D721Med (cell line): ENCODE data around the gene FNDC7.

ENCODE experiments used
- DNase-seq: peaks from one replicate; pipeline ENCODE4 v3.0.0; 2011; ENCODE audit warnings: low spot score; ENCODE audit not compliant: insufficient read length
- FAIRE-seq: peaks from 2 replicates; lab custom pipeline; 2011; peaks lifted over from hg19 to GRCh38; lab: Jason Lieb, UNC
- TF ChIP-seq, protein P1 (sequence below): IDR thresholded peaks from 2 replicates; pipeline ENCODE4 v1.5.1; 2012; ENCODE audit warnings: mild to moderate bottlenecking, control low read depth; ENCODE audit not compliant: insufficient read depth; ENCODE audit errors: missing control alignments

The FNDC7 gene

DNA sequence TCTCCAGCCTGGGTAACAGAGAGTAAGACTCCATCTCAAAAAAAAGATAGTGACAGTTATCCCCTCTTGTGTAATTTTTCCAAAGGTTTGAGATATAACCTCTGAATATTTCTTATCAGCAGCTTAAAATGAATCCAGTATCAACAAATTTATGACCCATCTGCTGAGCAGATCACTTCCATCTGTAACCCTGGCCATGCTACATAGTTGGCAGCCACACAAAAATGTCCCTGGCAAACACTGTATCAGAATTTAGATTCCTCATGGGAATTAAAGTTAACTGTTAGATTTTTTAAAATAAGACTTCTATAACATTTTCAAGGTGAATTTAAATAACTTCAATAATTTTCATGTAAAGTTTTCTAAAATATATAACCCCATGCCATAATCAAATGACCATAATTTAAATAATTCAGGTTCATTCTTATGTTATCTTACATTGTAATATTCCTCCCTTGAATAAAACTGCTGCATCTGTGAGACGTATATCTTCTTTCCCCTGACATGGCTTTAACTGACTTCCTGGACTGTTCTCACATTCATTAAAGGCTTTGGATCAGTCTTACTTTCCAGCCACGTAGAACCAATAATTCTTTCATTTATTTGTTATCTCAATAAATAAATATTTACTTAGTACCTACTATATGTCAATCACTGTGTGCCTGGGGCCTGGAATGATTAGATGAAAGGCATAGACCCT is 25.9 kb upstream of the FNDC7 start:
- TF ChIP-seq, protein P1, sequence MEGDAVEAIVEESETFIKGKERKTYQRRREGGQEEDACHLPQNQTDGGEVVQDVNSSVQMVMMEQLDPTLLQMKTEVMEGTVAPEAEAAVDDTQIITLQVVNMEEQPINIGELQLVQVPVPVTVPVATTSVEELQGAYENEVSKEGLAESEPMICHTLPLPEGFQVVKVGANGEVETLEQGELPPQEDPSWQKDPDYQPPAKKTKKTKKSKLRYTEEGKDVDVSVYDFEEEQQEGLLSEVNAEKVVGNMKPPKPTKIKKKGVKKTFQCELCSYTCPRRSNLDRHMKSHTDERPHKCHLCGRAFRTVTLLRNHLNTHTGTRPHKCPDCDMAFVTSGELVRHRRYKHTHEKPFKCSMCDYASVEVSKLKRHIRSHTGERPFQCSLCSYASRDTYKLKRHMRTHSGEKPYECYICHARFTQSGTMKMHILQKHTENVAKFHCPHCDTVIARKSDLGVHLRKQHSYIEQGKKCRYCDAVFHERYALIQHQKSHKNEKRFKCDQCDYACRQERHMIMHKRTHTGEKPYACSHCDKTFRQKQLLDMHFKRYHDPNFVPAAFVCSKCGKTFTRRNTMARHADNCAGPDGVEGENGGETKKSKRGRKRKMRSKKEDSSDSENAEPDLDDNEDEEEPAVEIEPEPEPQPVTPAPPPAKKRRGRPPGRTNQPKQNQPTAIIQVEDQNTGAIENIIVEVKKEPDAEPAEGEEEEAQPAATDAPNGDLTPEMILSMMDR, result no peak
- FAIRE-seq (no peak), DNase-seq (no peak)

DNA sequence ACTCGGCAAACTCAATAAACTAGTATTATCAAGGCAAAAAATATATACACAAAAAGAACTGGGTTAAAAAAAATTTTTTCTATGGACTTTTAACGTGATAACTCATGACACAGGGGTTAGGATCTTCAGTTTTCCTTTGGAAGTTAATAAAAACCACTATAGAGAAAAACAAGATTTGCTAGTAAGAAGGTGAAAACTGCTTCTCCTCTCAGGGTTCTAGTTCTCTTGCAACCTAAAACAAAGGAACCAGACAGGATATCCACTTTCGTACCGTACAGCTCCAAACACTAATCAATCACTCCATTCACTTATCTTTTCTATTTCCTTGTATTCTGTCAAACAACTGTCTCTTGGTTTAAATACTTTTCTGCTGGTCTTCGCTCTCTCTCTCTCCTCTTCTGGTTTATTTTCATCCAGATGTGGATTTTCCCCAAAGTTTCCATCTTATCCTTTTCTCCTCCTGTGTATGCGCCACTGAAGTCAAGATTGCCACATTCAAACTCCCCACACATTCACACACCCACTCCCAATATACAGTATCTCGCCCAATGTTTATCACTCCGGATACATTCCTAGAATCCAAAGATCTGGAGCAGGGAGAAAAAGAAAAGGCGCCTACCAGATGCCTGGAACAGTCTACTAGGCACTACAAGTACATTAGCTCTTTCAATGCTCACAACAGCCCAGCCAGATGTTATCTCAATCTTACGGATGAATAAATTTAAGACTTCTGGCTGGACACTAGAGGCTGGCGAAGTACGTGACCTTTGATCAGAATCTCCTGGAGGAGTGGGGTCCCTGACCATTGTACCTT is 21.4 kb upstream of the FNDC7 start:
- DNase-seq (no peak), FAIRE-seq (no peak)
- TF ChIP-seq, protein P1, result no peak

DNA sequence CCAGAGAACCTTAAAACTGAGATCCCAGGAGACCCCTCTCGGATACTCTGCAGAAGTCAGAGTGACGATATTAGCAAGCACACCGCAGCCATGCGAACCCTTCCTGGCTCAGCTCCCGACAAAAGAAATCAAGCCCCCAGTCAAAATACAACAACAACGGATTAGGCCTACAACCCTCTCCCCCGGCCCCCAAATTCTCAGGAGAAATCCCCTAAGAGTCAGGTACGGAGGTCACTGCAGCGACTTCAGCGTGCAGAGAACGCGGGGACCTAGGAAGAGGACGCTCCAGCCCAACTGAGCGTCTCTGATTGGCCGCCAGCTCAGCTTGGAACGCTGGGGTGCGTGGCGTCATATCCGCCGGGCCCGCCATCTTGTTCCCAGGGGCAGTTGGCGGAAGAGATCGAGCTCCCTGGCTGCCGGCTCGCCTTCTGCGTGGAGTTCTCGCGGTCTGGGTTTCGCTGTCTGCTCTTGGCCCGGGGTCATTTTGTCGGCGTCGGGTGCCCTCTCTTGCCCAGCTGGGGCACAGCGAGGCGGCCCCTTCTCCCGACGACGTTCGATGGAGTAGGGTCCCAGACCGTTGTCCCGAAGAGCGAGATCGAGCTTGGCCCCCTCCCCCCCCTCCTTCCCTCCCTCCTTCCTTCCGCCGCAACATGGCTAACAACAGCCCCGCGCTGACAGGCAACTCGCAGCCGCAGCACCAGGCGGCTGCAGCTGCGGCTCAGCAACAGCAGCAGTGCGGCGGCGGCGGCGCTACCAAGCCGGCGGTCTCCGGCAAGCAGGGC is 20.6 kb upstream of the FNDC7 start, which contains the start of gene PRPF38B:
PRPF38B (plus strand) TSS at position 369 of the 782 bp plus-strand sequence; CDS start at position 651, 282 bp downstream.
- peak; percentile 80 for DNase-seq

DNA sequence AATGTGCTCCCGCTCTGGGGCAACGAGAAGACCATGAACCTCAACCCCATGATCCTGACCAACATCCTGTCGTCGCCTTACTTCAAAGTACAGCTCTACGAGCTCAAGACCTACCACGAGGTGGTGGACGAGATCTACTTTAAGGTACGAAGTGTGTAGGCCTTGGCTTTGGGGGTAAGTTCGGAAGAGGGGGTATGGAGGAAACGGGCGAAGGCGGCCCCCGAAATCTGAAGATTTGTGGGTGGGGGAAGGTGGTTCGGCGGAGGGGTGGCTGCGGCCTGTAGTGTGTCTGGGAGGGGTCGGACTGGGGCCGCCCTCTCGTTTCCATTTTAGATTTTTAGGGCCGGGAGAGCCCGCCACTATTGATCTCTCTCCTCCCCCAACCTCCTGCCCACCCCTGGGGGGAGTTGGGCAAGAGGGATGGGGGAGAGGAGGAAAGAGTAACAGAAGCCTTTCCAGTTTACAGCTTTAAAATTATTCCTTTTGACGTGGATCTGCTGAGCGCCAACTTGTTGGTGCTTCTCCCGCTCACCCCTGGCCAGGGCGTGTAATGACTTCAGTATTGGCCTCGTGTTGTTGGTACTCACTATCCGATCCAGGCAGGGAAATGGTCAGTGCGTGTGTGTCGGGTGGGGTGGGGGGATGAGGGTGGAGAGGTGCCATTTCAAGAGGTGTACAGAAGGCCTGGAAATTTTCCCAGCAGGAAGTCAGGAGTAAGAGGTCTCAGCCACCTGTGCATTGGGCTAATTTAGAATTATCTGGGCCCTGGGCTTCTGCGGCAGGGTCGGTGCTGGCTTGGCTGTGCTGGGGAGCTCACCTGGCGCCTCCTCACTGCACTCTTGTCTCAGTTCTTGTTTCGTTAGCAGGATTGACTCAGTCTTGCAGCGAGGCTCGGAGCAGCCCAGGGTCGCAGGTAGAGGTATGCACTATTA is 19.7 kb upstream of the FNDC7 start:
- DNase-seq (no peak), FAIRE-seq (no peak)
- TF ChIP-seq, protein P1, result peak; percentile 31

More for the DNA sequence above, 20.6 kb upstream of the FNDC7 start, which contains the start of gene PRPF38B:
- no peak for FAIRE-seq
- TF ChIP-seq, protein P1, result no peak

DNA sequence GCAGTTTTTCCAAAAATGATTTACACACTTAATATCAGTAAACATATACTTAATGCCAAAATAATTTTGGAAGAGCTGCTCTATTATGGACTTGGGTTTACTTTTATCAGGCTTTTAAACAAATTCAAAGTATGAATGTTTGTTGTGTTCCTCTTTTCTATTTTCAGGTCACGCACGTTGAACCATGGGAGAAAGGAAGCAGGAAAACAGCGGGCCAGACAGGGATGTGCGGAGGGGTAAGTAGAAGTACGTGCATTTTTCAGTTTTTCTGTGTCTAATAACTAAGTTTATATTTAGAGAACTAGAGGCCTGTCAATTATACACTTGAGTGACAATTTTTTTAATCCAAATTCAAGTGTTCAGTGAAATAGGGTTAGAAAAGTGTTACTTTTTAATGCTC is 17.2 kb upstream of the FNDC7 start:
- TF ChIP-seq, protein P1, result no peak
- DNase-seq, result no peak
- FAIRE-seq, result no peak
